WI38 (cell line): ENCODE results near the gene APP.

Experiments used
- H3K4me3 ChIP-seq: 2 replicates; pipeline ENCODE4 v1.5.1; 2011; ENCODE audit warnings: low read depth, mild to moderate bottlenecking, control low read depth, low read length
- CTCF ChIP-seq: IDR thresholded peaks from 2 replicates; pipeline ENCODE4 v1.5.1; 2012; ENCODE audit warnings: low read depth, mild to moderate bottlenecking, control low read depth, low read length

APP gene

GRCh38 chr21:26115899-26116298 is 54.7 kb downstream of the APP start:
- no peak overlapping the region for H3K4me3 ChIP-seq
- no peak for TF ChIP-seq CTCF

GRCh38 chr21:26115305-26115704 is 55.3 kb downstream of the APP start:
- TF ChIP-seq CTCF, result no peak
- no peak overlapping the region for H3K4me3 ChIP-seq

DNA sequence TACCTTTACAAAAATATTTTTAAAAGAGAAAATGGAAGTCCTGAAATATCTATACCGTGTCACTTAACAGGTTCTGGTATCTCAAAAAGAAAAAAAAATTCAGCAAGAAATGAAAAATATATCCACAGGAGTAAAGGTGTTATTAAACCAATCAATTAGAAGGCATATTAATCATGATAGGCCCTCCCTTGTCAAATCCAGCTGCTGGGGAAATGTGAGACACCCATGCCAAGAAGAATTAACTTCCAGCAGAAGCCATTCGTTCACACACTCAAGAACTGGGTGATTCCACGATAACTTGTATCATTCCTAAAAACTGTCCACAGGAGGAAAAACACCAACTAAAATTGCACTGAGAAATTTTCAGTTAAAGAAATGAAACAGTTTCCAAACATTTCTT is 57.6 kb downstream of the APP start:
- no peak for TF ChIP-seq CTCF
- no peak overlapping the region for H3K4me3 ChIP-seq

GRCh38 chr21:26112127-26112742 is 58.3 kb downstream of the APP start:
- H3K4me3 ChIP-seq, result no peak overlapping the region
- TF ChIP-seq CTCF, result no peak

DNA sequence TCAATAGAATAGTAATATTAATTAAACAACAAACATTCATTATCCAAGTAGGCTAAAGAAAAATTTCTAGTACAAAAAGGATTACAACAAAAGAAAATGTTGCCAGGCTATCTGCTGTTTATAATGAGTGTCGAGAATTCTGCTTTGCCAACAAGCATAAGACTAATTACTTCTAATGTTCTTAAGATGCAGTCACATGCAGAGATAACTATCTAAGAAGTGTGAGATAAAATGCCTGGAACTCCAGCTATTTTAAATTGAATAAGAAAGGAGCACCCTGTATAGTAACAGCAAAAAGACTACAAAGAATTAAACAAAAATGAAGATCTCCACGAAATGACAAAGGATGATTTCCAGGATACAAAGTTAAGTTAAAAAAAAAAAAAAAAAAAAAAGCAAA is 59.9 kb downstream of the APP start:
- no peak for TF ChIP-seq CTCF
- no peak overlapping the region for H3K4me3 ChIP-seq

- no peak overlapping the region for H3K4me3 ChIP-seq
- TF ChIP-seq CTCF, result no peak
These were observed 63.1 kb downstream of the APP start for GRCh38 chr21:26107429-26107828.

- TF ChIP-seq CTCF, result no peak
- no peak overlapping the region for H3K4me3 ChIP-seq
These were observed 64.0 kb downstream of the APP start for GRCh38 chr21:26106562-26106961.
